Activated naive CD4-positive, alpha-beta T cell treated with anti-CD3 and anti-CD28 coated beads, Interleukin-2, amount 50 U/mL, for 24 hours (primary cell): ENCODE results near the gene HSPA6.
"Not testable (repeated sequence)": the region's sequence is repeated elsewhere in the genome, so short reads cannot be mapped to it uniquely, and the experiment has no call there.

Experiments
- H3K27ac Mint-ChIP-seq: one replicate; pipeline ENCODE4 v1.8.0; 2021; ENCODE audit warnings: mild to moderate bottlenecking, mixed read lengths
- H3K27me3 Mint-ChIP-seq: one replicate; pipeline ENCODE4 v1.8.0; 2021; ENCODE audit warnings: mixed read lengths
- H3K36me3 Mint-ChIP-seq: one replicate; pipeline ENCODE4 v1.8.0; 2021; ENCODE audit warnings: mixed read lengths
- H3K4me1 Mint-ChIP-seq: one replicate; pipeline ENCODE4 v1.8.0; 2021; ENCODE audit warnings: mixed read lengths
- H3K4me3 Mint-ChIP-seq: one replicate; pipeline ENCODE4 v1.8.0; 2021; ENCODE audit warnings: mild to moderate bottlenecking, mixed read lengths
- H3K9me3 Mint-ChIP-seq: one replicate; pipeline ENCODE4 v1.8.0; 2021; ENCODE audit warnings: mixed read lengths

HSPA6 gene

GRCh38 chr1:161560960-161561715 lies 36.8 kb downstream of the HSPA6 start:
- H3K27ac Mint-ChIP-seq, H3K4me3 Mint-ChIP-seq, H3K36me3 Mint-ChIP-seq, H3K27me3 Mint-ChIP-seq, H3K9me3 Mint-ChIP-seq: not testable (repeated sequence)
- H3K4me1 Mint-ChIP-seq = peaks cover 11% of the 10 kb centered on the region

GRCh38 chr1:161562441-161562840 lies 38.1 kb downstream of the HSPA6 start:
- H3K9me3 Mint-ChIP-seq, H3K27ac Mint-ChIP-seq, H3K4me3 Mint-ChIP-seq, H3K27me3 Mint-ChIP-seq, H3K36me3 Mint-ChIP-seq: not testable (repeated sequence)
- H3K4me1 Mint-ChIP-seq = peaks cover 14% of the 10 kb centered on the region

GRCh38 chr1:161563522-161563921 lies 39.2 kb downstream of the HSPA6 start:
- H3K27me3 Mint-ChIP-seq, H3K36me3 Mint-ChIP-seq, H3K27ac Mint-ChIP-seq, H3K4me3 Mint-ChIP-seq, H3K9me3 Mint-ChIP-seq: not testable (repeated sequence)
- H3K4me1 Mint-ChIP-seq = peaks cover 14% of the 10 kb centered on the region

GRCh38 chr1:161566602-161566960 lies 42.2 kb downstream of the HSPA6 start:
- not testable (repeated sequence) for H3K27ac Mint-ChIP-seq, H3K36me3 Mint-ChIP-seq, H3K9me3 Mint-ChIP-seq, H3K4me3 Mint-ChIP-seq, H3K27me3 Mint-ChIP-seq, H3K4me1 Mint-ChIP-seq

GRCh38 chr1:161571703-161572102 lies 47.4 kb downstream of the HSPA6 start:
- H3K36me3 Mint-ChIP-seq, H3K9me3 Mint-ChIP-seq, H3K4me1 Mint-ChIP-seq, H3K27ac Mint-ChIP-seq, H3K4me3 Mint-ChIP-seq, H3K27me3 Mint-ChIP-seq: not testable (repeated sequence)
